ENCODE measurements around the gene GDPGP1. TPM values are rescaled to one million over a fixed set of nuclear protein-coding genes. Genes with fewer than 3 reads are reported as not detected.

The GDPGP1 gene
- total and polyA plus RNA-seq, 4 donors = 3.4 to 11.0 (median 5.2) TPM

- H3K9me3 ChIP-seq (ENCODE audit: control insufficient read depth in 4 of 4, insufficient read depth in 3 of 4, low read length in 3 of 4) = no peaks in the 10 kb centered on the region
- no peaks in the 10 kb centered on the region for H3K36me3 ChIP-seq (ENCODE audit: control insufficient read depth in 4 of 4, insufficient read depth in 4 of 4, low read length in 4 of 4)
- TF ChIP-seq CTCF (IDR thresholded peaks at IDR 0.05; ENCODE audit: control extremely low read depth, extremely low read depth) = no peak
- H3K4me3 ChIP-seq = no peak overlapping the region
- H3K9ac ChIP-seq (ENCODE audit: insufficient read depth in 1 of 2, low read length in 2 of 2) = no peak overlapping the region
- H3K27ac ChIP-seq (ENCODE audit: low read depth in 1 of 2, low read length in 1 of 2) = no peak overlapping the region
- no peaks in the 10 kb centered on the region for H3K27me3 ChIP-seq (ENCODE audit: control insufficient read depth in 3 of 3, insufficient read depth in 3 of 3, low read length in 2 of 3)
- 79 to 91% methylated on average over 2 of the region's 2 CpGs for WGBS, 2 donors
- no peak for ATAC-seq (ENCODE audit: insufficient read depth, low FRiP score)
- no peak for DNase-seq
- peaks cover 0 to 28% (median 23%) of the 10 kb centered on the region in 5 donors for H3K4me1 ChIP-seq (ENCODE audit: control insufficient read depth in 5 of 5, insufficient read depth in 5 of 5, low read length in 5 of 5)
Measured at GRCh38 chr15:90194655-90195054, 39.4 kb upstream of the GDPGP1 start.

GRCh38 chr15:90200534-90201129, 33.4 kb upstream of the GDPGP1 start:
- Histone ChIP-seq H3K9ac (ENCODE audit: insufficient read depth in 1 of 2, low read length in 2 of 2) (no peak overlapping the region), H3K9me3 (ENCODE audit: control insufficient read depth in 4 of 4, insufficient read depth in 3 of 4, low read length in 3 of 4) (no peaks in the 10 kb centered on the region), H3K4me1 (ENCODE audit: control insufficient read depth in 5 of 5, insufficient read depth in 5 of 5, low read length in 5 of 5) (peaks cover 0 to 23% (median 7%) of the 10 kb centered on the region in 5 donors), H3K36me3 (ENCODE audit: control insufficient read depth in 4 of 4, insufficient read depth in 4 of 4, low read length in 4 of 4) (peaks cover 0 to 2% (median 0%) of the 10 kb centered on the region in 4 donors), H3K27ac (ENCODE audit: low read depth in 1 of 2, low read length in 1 of 2) (peak overlapping the region; percentile 11 to 29), H3K4me3 (peak overlapping the region; percentile 76), H3K27me3 (ENCODE audit: control insufficient read depth in 3 of 3, insufficient read depth in 3 of 3, low read length in 2 of 3) (no peaks in the 10 kb centered on the region)
- ATAC-seq (ENCODE audit: insufficient read depth, low FRiP score) (no peak), DNase-seq (no peak)
- no peak for TF ChIP-seq CTCF (IDR thresholded peaks at IDR 0.05; ENCODE audit: control extremely low read depth, extremely low read depth)
- 12 to 14% methylated on average over 22 to 24 of the region's 24 CpGs for WGBS, 2 donors

- ATAC-seq (ENCODE audit: insufficient read depth, low FRiP score) (peak; percentile 87), DNase-seq (peak; percentile 81 to 88 (median 84))
- TF ChIP-seq CTCF (IDR thresholded peaks at IDR 0.05; ENCODE audit: control extremely low read depth, extremely low read depth) = no peak
Measured at GRCh38 chr15:90201130-90201943, 32.7 kb upstream of the GDPGP1 start, which contains the start of gene SEMA4B. Gene SEMA4B (plus strand): TSS chr15:90201330. CDS start chr15:90201579, 249 bp downstream.

More at GRCh38 chr15:90201130-90201943, 32.7 kb upstream of the GDPGP1 start, which contains the start of gene SEMA4B:
- Histone ChIP-seq H3K36me3 (ENCODE audit: control insufficient read depth in 4 of 4, insufficient read depth in 4 of 4, low read length in 4 of 4) (peaks cover 0 to 6% (median 0%) of the 10 kb centered on the region in 4 donors), H3K27me3 (ENCODE audit: control insufficient read depth in 3 of 3, insufficient read depth in 3 of 3, low read length in 2 of 3) (no peaks in the 10 kb centered on the region), H3K9ac (ENCODE audit: insufficient read depth in 1 of 2, low read length in 2 of 2) (peak within 1 kb of the TSS in 1 of 2 donors; percentile 44), H3K4me1 (ENCODE audit: control insufficient read depth in 5 of 5, insufficient read depth in 5 of 5, low read length in 5 of 5) (peaks cover 0 to 23% (median 7%) of the 10 kb centered on the region in 5 donors), H3K9me3 (ENCODE audit: control insufficient read depth in 4 of 4, insufficient read depth in 3 of 4, low read length in 3 of 4) (no peaks in the 10 kb centered on the region), H3K27ac (ENCODE audit: low read depth in 1 of 2, low read length in 1 of 2) (peak within 1 kb of the TSS; percentile 11 to 59), H3K4me3 (peak within 1 kb of the TSS; percentile 76)
- WGBS, 2 donors = 0 to 1% methylated on average over 33 to 88 of the region's 88 CpGs
